LNCaP clone FGC (cell line): ENCODE data around the gene FNDC3A.

Experiments used
- DNase-seq: peaks from one replicate; pipeline ENCODE4 v3.0.0-alpha.2; 2011; ENCODE audit warnings: low read depth
- H3K4me3 ChIP-seq: 2 replicates; pipeline ENCODE4 v1.5.1; 2011; ENCODE audit warnings: mild to moderate bottlenecking, low read depth, low read length, control low read depth
- TF ChIP-seq, protein P1 (sequence below): IDR thresholded peaks from 2 replicates; pipeline ENCODE4 v1.5.1; 2012; ENCODE audit warnings: mild to moderate bottlenecking; ENCODE audit not compliant: control insufficient read depth, insufficient read depth; ENCODE audit errors: extremely low read depth

FNDC3A gene

DNA sequence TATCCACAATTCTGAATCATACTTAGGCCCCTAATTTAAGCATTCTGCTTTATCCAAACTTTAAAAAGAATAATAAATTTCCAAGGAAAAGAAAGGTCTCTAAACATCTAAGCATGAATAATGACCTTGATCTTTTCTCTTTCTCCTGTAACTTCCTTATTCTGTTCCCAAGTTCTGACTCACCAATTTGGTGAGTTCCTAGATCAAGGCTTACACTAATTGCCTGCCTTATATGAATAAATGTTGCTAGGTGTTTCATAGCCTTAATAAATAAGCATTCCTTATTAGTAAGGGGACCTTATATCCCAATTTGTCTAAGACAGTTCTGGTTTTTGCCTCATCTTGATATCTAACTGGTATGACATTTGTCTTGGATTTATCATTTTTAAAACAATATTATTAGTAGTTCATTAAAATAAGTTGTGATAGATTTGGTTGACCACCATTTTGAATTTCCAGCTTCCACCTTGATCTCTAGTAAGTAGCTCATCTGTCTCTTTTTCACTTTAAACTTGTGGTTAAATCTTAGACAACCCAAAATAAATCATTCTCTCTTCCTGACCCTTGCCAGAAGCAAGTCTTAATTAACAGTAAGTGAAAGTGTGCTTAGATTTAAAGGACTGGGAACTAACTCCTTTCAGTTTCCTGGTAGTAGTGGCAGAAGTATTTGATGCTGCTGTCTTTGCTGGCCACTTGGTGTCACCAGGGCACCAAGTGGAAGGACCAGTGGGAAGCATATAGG lies 123.2 kb downstream of the FNDC3A start:
- DNase-seq, result no peak
- TF ChIP-seq, protein P1, sequence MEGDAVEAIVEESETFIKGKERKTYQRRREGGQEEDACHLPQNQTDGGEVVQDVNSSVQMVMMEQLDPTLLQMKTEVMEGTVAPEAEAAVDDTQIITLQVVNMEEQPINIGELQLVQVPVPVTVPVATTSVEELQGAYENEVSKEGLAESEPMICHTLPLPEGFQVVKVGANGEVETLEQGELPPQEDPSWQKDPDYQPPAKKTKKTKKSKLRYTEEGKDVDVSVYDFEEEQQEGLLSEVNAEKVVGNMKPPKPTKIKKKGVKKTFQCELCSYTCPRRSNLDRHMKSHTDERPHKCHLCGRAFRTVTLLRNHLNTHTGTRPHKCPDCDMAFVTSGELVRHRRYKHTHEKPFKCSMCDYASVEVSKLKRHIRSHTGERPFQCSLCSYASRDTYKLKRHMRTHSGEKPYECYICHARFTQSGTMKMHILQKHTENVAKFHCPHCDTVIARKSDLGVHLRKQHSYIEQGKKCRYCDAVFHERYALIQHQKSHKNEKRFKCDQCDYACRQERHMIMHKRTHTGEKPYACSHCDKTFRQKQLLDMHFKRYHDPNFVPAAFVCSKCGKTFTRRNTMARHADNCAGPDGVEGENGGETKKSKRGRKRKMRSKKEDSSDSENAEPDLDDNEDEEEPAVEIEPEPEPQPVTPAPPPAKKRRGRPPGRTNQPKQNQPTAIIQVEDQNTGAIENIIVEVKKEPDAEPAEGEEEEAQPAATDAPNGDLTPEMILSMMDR, result peak; percentile 82
- no peak overlapping the region for H3K4me3 ChIP-seq

DNA sequence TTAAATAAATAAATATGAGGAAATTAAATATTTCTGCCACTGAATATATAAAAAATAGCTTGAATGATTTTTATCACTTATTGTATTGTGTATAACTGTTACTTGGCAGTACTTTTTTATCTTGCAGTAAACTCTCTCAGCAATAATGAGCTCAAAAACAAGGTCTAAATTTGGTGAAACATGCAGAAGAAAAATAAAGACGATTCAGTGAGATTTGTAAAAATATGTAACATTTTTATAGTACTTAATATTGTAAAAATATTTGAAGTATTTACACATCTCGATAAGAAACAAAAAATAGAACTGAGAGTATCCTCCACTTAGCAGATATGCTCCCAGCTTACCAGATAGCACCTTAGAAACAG lies 123.8 kb downstream of the FNDC3A start:
- no peak for DNase-seq

DNA sequence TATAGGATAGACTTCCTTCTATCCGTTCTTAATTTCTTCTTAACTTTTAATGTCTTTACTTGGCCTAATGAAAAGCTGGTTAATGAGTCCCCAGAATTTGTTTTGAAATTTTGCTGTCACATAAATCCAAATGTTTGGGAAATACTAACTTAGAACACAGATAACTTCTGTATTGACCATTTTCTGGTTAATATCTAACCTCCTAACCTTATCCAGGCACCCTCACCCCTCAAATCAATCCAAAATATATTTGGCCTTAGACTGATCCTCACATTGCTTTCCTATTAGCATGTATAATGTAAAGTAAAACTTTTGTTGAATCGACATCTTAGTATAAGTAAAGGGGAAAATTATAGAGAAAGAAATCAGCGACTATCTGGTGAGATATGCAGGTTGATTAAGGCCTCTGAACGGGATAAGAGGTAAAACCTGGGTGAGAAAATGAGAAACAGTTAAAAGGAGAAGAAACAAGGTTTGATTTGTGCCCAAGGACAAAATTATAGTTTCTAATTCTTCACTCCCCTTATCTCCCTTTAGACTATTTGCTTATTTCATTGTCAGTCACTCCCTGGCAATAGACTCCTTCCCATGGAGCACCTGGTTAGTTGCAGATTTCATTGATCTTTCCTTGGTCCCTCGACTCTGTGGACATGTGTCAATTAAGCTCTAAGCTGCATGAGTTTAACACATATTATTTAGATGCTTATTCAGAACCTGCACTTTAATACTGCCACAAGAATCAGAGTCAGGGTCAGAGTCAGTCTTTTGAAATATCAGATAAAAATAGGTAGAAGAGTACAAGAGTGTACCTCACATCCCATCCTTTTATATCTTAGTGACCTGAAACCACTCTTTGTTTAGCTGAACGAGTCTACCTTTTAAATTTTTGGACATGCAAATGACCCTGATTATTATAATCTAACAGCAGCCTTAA lies 125.2 kb downstream of the FNDC3A start:
- no peak for DNase-seq
- TF ChIP-seq, protein P1, result no peak
- H3K4me3 ChIP-seq, result no peak overlapping the region

More for the DNA sequence above, 123.8 kb downstream of the FNDC3A start:
- TF ChIP-seq, protein P1, result no peak
- H3K4me3 ChIP-seq, result no peak overlapping the region

DNA sequence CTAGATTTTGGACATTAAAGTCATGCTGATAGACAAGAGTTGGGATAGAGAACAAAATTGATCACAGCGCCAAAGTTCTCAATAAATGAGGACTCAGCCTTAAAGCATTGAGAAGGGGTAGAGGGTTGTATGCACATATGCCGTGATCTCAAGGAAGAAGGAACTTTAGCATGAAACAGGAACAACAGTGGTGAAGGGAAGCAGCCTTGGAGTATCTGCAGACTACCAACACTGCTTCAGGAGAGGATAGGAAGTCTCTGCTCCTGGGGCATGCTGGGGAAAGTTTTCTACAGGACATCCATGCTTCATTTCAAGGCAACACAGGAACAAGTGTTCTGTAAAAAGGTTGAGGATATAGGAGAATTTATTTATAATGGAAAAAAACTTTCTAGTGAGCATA lies 132.5 kb downstream of the FNDC3A start:
- TF ChIP-seq, protein P1, result no peak
- H3K4me3 ChIP-seq, result no peak overlapping the region
- DNase-seq, result no peak

DNA sequence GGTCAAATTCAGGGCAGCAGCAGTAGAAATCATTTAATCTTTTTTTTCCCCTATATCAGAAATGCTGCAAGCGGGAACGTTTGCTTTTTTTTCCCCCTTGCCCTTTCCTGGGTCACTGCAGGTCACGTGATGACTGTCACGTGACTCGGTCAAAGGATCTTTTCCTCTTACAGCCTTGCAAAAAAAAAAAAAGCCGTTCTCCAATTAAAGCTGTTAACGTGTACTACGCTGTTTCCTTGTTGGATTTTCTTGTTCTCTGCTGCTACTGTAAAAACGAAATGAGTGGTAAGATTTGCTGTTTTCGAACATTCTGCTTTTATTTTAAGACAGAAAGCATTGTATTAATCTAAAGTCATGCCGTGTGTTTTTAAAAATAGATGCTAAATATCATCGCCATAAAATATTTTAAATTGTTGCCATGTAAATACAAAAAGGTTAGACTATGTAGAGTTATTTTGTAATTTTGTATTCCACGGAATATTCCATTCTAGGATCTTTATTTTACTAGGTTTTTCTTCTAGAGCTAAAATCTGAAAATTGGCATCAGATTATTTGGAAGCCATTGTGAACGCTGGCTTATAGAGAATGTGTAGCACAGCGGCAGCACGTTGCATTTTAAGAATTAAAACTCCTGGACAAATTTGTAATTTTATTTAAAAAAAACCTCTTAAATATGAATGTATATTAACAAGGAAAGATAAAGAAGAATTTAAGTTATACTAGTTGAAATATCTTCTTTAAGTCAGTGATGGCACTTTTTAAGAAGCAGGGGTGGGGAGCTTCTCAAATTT lies 134.6 kb downstream of the FNDC3A start:
- TF ChIP-seq, protein P1, result no peak
- DNase-seq, result peak; percentile 75

DNA sequence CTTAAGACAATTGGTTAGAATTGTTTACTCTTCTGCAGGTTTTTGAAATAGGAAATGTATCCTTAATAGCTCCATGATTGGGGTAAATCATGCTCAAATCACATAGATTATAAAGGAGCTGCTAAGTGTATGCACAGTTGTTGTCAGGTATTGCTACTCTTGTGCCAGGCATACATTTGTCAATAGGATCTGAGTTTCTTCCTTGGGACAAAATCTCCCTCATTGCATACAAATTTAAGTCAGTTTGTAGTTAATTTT lies 135.1 kb downstream of the FNDC3A start:
- H3K4me3 ChIP-seq, result peak overlapping the region; percentile 71
- TF ChIP-seq, protein P1, result no peak
- DNase-seq, result no peak

More for the DNA sequence above, 134.6 kb downstream of the FNDC3A start:
- H3K4me3 ChIP-seq, result peak overlapping the region; percentile 71
